ENCODE measurements around the gene RETREG1.

DNA sequence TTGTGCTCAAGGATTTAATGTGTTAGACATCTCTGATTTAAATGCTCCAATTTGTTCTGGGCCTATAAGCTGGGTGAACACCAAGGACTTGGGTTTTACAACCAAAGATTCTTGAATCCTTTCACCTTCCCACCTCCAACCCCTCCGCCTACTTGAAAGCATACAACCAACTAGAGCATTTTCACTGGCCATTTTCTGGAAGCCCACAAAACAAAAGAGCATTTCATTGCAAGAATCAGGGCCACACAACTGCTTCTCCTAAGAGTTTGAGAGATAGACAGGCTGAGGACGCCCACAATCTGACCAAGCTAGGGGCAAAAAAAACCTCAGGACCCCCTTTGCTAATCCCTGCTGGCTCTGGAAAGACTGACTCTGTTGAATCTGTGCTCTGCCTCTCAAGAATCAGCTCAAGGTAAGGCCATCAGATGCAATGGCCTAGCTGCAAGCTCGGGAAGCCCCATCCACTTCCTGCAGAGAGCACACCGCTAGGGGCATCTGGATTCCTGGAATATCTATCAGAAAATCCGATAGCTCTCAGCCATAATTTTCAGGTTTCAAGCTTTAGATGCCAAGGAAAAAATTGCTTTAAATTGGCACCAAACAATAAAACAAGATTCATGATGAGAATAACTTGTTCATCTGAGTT lies 57.7 kb downstream of the RETREG1 start:
- TF ChIP-seq, protein P1, sequence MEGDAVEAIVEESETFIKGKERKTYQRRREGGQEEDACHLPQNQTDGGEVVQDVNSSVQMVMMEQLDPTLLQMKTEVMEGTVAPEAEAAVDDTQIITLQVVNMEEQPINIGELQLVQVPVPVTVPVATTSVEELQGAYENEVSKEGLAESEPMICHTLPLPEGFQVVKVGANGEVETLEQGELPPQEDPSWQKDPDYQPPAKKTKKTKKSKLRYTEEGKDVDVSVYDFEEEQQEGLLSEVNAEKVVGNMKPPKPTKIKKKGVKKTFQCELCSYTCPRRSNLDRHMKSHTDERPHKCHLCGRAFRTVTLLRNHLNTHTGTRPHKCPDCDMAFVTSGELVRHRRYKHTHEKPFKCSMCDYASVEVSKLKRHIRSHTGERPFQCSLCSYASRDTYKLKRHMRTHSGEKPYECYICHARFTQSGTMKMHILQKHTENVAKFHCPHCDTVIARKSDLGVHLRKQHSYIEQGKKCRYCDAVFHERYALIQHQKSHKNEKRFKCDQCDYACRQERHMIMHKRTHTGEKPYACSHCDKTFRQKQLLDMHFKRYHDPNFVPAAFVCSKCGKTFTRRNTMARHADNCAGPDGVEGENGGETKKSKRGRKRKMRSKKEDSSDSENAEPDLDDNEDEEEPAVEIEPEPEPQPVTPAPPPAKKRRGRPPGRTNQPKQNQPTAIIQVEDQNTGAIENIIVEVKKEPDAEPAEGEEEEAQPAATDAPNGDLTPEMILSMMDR (IDR thresholded peaks at IDR 0.05; ENCODE audit: low read length): no peak
- TF ChIP-seq EZH2phosphoT487 (IDR thresholded peaks at IDR 0.05; ENCODE audit: low read length): no peak
